ENCODE measurements around the gene GNMT. TPM values are rescaled to one million over a fixed set of nuclear protein-coding genes. Genes with fewer than 3 reads are reported as not detected.
A peak's percentile ranks its signal among the peaks of the same experiment; 100 is the strongest.

The GNMT gene
- total and polyA plus RNA-seq, 2 donors (not counting 1 experiment from before 2014, with no cell fraction given): 2.0 to 5.9 TPM

- no peak overlapping the region for H3K27ac Mint-ChIP-seq
- ATAC-seq (ENCODE audit: low read depth): no peak
- no peaks in the 10 kb centered on the region for H3K9me3 Mint-ChIP-seq (ENCODE audit: insufficient read depth)
- Histone ChIP-seq H3K27me3 (replicated peaks in 1 of 4; ENCODE audit: control extremely low read depth in 1 of 4, control insufficient read depth in 3 of 4, insufficient read depth in 4 of 4, low read length in 3 of 4) (peaks cover 0 to 12% (median 3%) of the 10 kb centered on the region in 4 experiments), H4K20me1 (ENCODE audit: control insufficient read depth, insufficient read depth, low read length, poor library complexity, severe bottlenecking) (no peaks in the 10 kb centered on the region), H3K9ac (ENCODE audit: low read length) (no peak overlapping the region), H3K79me2 (ENCODE audit: control insufficient read depth, insufficient read depth, low read length) (no peaks in the 10 kb centered on the region), H3K4me3 (ENCODE audit: control extremely low read depth in 1 of 5, extremely low read depth in 1 of 5, insufficient read depth in 1 of 5, low read depth in 2 of 5, low read length in 4 of 5) (no peak overlapping the region), H3K4me1 (ENCODE audit: control insufficient read depth in 2 of 2, insufficient read depth in 2 of 2, low read length in 2 of 2) (peaks cover 9 to 16% of the 10 kb centered on the region in 2 donors), H3K4me2 (replicated peaks; ENCODE audit: low read depth, low read length, poor library complexity, severe bottlenecking) (no peak overlapping the region), H2AFZ (ENCODE audit: insufficient read depth, low read depth, low read length, poor library complexity, severe bottlenecking) (no peak overlapping the region), H3K36me3 (replicated peaks in 1 of 2; ENCODE audit: control extremely low read depth in 1 of 2, control insufficient read depth in 1 of 2, extremely low read depth in 1 of 2, insufficient read depth in 2 of 2, low read length in 1 of 2) (peaks cover 0 to 37% of the 10 kb centered on the region in 2 experiments), H3K9me3 (ENCODE audit: control extremely low read depth in 1 of 3, control insufficient read depth in 2 of 3, insufficient read depth in 1 of 3, low read length in 2 of 3) (no peaks in the 10 kb centered on the region), H3K27ac (ENCODE audit: low read length in 2 of 2) (no peak overlapping the region)
- peaks cover 13% of the 10 kb centered on the region for H3K4me1 Mint-ChIP-seq
- ChIA-PET CTCF (no interaction called here), POLR2A (no interaction called here)
- DNase-seq: no peak
- no peak for TF ChIP-seq CTCF (IDR thresholded peaks at IDR 0.05)
- TF ChIP-seq EZH2 (IDR thresholded peaks at IDR 0.05; ENCODE audit: borderline replicate concordance, insufficient read depth, low read depth, low read length, poor library complexity, severe bottlenecking): no peak
- intact Hi-C loops (cut with micrococcal nuclease): loop anchor here (5.0 kb wide), 1 partner anchor 61 kb away; no protein-coding TSS in a partner anchor
- WGBS (ENCODE audit: insufficient coverage): 98% methylated on average over 8 of the region's 12 CpGs
- no peaks in the 10 kb centered on the region for H3K27me3 Mint-ChIP-seq
- H3K4me3 Mint-ChIP-seq: no peak overlapping the region
These were observed 2.8 kb downstream of the GNMT start for GRCh38 chr6:42963179-42963854.

GRCh38 chr6:42963855-42964605 lies 3.5 kb downstream of the GNMT start:
- Histone ChIP-seq H3K36me3 (replicated peaks in 1 of 2; ENCODE audit: control extremely low read depth in 1 of 2, control insufficient read depth in 1 of 2, extremely low read depth in 1 of 2, insufficient read depth in 2 of 2, low read length in 1 of 2) (peaks cover 0 to 44% of the 10 kb centered on the region in 2 experiments), H3K4me2 (replicated peaks; ENCODE audit: low read depth, low read length, poor library complexity, severe bottlenecking) (no peak overlapping the region), H3K9ac (ENCODE audit: low read length) (no peak overlapping the region), H3K27me3 (replicated peaks in 1 of 4; ENCODE audit: control extremely low read depth in 1 of 4, control insufficient read depth in 3 of 4, insufficient read depth in 4 of 4, low read length in 3 of 4) (peaks cover 0 to 12% (median 3%) of the 10 kb centered on the region in 4 experiments), H3K4me1 (ENCODE audit: control insufficient read depth in 2 of 2, insufficient read depth in 2 of 2, low read length in 2 of 2) (peaks cover 9 to 16% of the 10 kb centered on the region in 2 donors), H3K27ac (ENCODE audit: low read length in 2 of 2) (no peak overlapping the region), H4K20me1 (ENCODE audit: control insufficient read depth, insufficient read depth, low read length, poor library complexity, severe bottlenecking) (no peaks in the 10 kb centered on the region), H2AFZ (ENCODE audit: insufficient read depth, low read depth, low read length, poor library complexity, severe bottlenecking) (no peak overlapping the region), H3K9me3 (ENCODE audit: control extremely low read depth in 1 of 3, control insufficient read depth in 2 of 3, insufficient read depth in 1 of 3, low read length in 2 of 3) (no peaks in the 10 kb centered on the region), H3K79me2 (ENCODE audit: control insufficient read depth, insufficient read depth, low read length) (no peaks in the 10 kb centered on the region), H3K4me3 (ENCODE audit: control extremely low read depth in 1 of 5, extremely low read depth in 1 of 5, insufficient read depth in 1 of 5, low read depth in 2 of 5, low read length in 4 of 5) (no peak overlapping the region)
- peak; percentile 42 for ATAC-seq (ENCODE audit: low read depth)
- no peaks in the 10 kb centered on the region for H3K27me3 Mint-ChIP-seq
- no peaks in the 10 kb centered on the region for H3K9me3 Mint-ChIP-seq (ENCODE audit: insufficient read depth)
- intact Hi-C loops (cut with micrococcal nuclease): loop anchor here (5.0 kb wide), 1 partner anchor 62 kb away; no protein-coding TSS in a partner anchor
- over 99% methylated on average over 9 of the region's 9 CpGs for WGBS (ENCODE audit: insufficient coverage)
- no peak for DNase-seq
- no peak for TF ChIP-seq CTCF (IDR thresholded peaks at IDR 0.05)
- TF ChIP-seq EZH2 (IDR thresholded peaks at IDR 0.05; ENCODE audit: borderline replicate concordance, insufficient read depth, low read depth, low read length, poor library complexity, severe bottlenecking): no peak
- H3K4me1 Mint-ChIP-seq: peaks cover 13% of the 10 kb centered on the region
- no peak overlapping the region for H3K4me3 Mint-ChIP-seq
- H3K27ac Mint-ChIP-seq: no peak overlapping the region
- CTCF ChIA-PET: interaction anchor here (1.0 to 1.3 kb wide), 2 partner anchors 20 to 179 kb away, joined by 3 to 4 read pairs; partner anchors contain the start of gene PPP2R5D
- POLR2A ChIA-PET: no interaction called here
